HG02981 (cell line): Measurements from ENCODE around the gene KCTD17.

Source experiments
- ATAC-seq: cut with Tn5 transposase; IDR thresholded peaks from one replicate; pipeline ENCODE4 v1.9.1; 2021; ENCODE audit warnings: mild to moderate bottlenecking, moderate library complexity; ENCODE audit not compliant: unreplicated experiment

The KCTD17 gene

DNA sequence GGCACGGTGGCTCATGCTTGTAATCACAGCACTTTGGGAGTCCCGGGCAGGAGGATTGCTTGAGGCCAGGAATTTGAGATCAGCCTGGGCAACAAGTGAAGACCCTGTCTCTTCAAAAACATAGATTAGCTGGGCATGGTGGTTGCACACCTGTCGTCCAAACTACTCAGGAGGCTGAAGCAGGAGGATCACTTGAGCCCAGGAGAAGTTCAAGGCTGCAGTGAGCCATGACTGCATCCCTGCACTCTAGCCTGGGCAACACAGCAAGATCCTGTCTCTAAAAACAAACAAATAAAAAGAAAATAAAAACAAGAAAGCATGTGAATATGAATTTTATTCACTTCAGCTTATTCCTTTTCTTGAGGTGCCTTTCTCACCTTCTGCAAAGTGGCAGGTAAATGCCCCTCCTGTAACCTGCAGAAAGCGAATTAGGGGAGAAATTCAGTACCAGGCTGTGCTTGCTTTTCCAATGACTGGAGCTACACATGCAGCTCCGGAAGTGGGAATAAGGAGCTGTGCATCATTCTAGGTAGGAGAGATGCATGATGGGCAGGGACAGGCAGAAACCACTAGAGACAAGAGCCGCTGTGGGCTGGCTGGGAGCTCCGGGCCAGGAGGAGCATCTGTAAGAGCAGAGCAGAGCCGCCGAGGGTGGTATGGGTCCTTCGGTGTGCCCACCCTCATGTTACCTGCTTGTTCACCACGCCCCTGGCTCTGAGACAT is 14.7 kb upstream of the KCTD17 start:
- ATAC-seq = no peak

DNA sequence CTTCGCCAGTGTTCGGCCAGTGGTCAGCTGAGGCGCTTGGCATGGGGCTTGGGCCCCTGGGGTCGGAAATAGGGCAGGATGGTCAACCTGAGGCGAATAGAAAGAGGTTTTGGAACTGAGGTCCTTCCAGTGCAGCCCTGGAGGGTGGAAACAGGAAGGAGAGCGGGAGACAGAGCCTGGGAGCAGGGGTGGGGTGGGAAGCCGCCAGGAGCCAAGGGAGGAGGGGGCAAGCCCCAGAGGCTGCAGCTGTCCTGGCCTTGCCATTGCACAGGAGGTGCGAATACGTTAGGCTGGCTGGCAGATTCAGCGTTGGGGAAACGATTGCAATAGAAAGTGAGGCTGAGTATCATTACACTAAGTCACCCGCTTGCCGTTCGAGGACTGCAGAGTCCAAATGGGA is 13.9 kb upstream of the KCTD17 start:
- no peak for ATAC-seq

DNA sequence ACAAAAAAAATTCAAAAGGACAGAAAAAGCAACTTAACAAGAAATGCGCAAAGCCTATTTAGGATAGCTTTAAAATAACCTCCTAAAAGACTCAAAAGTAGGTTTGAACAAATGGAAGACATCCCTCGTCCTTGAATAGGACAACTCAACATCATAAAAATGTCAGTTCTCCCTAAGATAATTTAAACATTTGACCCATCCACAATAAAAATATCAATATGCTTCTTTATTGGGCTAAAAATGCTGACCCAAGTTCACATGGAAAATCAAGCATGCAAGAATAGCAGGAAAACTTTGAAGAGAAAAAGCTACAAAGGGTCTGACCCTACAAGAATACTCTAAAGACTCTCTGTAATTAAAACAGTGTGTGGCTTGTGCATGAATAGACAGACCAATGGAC is 12.1 kb upstream of the KCTD17 start:
- no peak for ATAC-seq

DNA sequence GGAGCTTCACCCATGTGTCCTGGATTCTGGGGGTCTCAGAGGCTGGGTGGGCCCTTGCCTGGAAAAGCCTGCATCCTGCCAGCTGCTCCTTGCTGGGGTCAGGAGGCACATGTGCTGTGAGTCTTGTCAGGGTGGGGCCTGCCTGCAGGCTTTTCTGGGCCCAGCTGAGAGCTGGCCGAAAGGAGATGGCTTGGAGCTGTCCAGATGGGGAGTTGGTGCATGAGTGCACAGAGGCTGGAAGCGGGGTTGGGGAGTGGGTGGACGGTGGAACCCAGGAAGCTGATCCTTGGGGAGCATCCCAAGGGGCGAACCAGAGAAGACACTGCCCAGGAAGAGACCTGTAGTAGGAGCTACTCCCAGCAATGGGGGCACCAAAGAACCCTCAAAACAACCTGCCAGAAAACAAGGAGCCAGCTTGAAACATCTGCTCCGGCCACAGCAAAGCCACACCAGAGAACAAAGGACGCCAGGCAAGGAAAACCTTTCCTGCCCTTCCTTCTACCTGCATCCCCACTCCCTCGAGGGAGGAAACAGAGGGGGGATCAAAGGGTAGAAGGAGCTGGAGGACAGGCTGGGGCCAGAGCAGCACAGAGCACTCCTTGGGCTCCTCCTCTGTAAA is 8.2 kb upstream of the KCTD17 start:
- no peak for ATAC-seq

DNA sequence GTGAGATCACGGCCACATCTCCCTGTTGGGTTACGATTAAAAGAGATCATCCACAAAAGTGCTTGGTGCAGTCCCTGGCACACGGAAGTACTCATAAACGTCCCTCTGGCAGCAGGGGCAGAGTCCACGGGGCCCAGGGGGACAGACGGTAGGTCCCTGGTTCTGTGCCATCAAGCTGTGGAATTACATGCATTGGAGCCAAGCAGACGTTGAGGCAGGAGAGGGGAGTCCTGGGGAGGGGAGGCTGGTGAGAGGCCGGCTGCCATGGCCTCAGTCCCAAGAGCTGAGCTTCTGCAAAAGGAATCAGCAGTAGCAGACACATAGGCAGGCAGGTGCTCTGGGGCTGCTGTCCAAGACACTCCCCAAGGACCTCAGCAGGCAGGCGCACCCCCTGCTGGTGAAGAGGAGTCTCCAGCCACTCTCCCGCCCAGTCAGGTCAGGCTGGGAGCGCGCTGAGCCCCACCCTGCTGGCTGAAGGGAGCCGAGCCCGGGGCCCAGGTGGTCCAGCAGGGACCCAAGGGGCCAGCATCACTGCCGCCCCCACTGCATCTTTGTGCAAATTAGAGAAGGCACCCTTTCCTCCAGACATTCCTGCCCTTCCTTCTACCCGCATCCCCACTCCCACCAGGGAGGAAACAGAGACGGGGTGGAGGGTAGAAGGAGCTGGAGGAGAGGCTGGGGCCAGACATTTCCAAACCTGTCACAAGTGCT is 7.6 kb upstream of the KCTD17 start:
- no peak for ATAC-seq

DNA sequence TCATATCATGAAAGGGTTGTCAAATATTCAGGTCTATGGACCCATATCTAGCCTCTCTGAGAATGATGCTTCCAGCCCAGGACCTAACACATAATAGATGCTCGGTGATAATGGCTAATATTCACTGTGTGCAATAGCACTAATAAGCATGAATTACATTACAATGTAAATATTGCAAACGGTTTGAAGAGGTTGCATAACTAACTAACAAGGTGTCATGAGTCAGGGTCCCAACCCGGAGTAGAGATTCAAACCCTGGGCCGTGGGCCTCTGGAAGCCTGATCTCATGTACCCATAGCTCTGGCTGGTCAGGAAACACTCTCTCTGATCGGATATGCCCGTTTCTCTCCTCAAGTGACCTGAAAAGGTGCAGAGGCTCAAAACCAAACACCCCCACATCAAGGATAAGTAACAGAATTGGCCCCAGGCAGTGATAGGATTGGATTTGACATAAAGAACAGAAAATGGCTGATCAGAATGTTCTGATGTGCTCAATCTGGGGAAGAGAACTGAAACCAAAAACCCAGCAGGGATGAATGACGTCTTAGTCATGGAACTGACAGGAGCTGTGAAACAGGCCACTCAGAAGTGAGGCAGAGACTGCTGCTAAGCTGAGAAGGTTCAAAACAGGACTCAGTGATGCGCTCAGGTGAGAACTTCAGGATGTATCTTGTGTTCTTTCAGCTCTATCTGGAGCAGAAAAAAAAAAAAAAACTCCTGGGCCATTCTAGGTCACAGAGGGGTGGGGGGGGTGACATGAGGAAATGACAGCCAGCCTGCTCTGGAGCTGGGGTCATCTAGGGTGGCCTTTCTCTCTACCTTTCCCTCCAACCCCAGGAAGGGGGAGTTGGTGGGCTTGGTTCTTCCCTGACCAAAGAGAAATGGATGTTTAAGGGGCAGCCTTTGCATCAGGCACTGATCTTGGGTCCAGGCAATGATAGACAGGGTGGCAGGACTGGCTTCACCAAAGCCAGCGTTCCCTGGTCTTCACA is 6.6 kb upstream of the KCTD17 start:
- no peak for ATAC-seq

DNA sequence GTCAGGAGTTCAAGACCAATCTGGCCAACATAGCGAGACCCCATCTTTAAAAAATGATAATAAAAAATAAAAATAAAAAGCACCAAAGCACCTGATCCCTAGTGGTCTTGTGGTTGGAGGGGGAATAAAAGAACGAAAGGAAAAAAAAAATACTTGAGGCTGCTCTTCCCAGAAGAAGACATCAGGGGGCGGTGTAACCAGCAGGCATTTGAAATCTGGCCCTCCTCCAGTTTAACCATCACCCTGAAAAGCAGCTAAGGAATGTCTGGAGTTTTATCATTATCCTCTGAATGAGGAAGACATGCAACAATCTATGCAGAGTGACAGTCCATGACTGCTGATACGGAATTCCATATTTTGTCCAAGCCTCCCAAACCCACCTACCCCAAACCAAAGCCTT is 5.6 kb upstream of the KCTD17 start:
- no peak for ATAC-seq

DNA sequence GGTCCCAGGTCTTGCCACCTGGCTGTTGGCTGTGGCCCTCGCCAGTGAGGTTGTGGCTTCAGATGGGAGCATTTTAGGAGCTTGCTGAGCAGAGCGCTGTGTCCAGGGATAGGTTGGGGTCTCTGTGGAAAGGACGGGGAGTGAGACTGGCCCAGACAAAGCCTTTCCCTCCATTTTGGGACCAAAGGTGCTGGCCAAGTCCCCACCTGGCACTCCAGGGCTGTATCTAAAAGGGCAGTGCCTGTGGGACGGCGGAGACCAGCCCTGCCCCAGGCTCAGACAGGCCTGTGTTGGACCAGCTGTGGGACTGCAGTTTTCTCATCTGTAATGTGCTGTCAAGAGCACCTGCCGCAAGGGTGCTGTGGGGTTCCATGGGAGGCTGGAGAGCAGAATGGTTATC is 5.0 kb upstream of the KCTD17 start:
- ATAC-seq = no peak

DNA sequence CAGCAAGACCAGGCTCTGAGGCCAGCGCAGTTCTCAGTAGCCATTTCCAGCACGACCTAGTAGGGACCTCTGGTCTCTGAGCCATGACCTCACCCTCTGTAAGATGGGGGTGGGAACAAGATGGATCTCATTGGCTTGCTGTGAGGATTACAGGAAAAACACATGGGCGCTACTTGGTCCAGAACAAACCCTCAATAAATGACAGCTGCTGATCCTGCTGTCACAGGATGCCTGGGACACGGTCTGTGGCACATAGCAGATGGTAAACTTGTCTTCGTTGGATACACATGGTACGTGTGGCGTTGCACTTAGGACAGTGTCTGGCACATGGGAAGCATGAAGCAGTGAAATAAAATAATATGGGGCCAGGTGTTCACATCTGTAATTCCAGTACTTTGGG is 4.5 kb upstream of the KCTD17 start:
- ATAC-seq = no peak

DNA sequence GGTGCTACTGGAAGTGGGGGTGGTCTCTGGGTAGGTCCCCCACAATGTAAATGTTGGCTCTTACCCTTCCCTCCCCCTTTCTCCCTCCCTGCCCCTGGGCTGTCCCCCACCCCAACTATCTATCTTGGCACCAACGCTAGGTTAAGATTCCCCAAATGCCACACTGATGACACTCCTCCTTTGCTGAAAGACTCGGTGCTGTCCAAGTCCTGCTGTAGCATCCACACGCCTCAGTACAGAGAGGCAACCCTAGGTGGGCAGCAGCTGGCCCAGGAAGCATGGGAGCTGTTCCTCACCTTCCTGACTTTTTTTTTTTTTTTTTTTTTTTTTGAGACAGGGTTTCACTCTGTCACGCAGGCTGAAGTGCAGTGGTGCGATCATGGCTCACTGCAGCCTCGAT is 3.4 kb upstream of the KCTD17 start:
- ATAC-seq = no peak

DNA sequence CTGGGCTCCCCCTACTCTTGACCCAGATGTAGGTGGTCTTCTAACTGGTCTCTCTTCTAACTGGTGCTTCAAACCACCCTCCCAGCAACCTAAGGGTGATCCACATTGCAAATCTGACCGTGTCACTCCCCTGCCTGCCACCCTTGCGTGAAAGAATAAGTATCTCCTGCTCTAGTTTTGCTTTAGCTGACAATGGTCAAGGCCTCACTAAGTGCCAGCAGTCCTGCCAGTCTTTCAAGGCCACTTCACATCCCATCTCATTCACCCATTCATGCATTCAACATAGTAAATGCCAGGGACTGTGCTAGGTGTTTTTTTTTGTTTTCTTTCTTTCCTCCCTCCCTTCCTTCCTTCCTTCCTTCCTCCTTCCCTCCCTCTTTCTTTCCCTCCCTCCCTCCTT is 2.3 kb upstream of the KCTD17 start:
- no peak for ATAC-seq

DNA sequence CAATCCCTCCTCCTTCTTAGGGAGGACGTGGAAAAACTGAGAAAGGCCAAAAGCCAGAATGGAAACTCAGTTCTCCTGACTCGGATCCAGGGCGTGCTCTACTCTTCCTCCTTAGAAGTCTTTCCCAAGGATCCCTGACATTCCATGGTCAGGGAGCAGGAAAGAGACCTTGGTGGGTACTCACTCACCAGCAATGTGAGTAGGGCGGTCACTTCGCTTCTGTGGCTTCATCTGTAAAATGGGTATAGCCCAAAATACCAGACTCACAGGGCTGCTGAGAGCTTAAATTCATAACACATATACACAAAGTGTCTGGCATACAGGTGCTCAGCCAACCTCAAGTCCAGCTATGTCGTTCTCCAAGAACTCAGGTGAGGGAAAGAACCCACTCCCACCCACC is 629 bp upstream of the KCTD17 start:
- no peak for ATAC-seq

DNA sequence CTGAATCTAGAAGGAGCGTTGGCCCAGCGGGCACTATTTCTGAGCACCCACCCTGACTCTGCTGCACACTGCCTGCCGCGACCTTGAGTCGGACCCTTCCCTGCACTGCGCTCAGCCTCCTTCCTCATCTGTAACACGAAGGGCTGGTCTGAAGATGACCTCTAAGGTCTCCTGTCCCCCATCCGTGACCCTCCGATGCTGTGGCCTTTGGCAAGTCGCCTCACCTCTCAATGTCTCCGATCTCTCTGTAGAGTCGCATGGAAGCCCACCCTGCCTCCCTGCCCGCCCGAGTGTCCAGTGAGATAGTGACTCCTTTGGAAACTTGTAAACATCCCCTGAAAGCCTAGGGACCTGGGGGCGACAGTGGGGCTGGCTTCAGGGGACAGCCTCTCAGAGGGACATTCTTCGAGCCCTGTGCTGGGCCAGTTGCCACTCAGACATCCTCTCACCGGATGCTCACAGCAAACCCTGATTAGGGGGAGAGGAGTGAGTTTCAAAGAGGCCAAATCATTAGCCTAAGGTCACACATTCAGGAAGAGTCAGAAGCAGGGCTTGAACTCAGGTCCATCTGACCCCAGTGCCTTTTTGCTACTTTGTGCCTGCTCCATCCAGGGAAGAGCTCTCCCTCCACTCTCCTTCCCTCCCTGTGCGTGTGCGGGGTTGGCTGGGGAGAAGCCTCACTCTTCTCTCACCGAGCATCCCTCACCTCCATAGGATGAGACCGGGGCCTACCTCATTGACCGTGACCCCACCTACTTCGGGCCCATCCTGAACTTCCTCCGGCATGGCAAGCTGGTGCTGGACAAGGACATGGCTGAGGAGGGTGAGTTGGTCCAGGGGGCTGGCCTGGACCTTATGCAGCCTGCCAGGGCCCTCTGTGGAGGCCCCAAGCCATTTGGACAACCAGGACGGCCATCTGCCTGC is 1.1 kb downstream of the KCTD17 start:
- ATAC-seq = no peak

DNA sequence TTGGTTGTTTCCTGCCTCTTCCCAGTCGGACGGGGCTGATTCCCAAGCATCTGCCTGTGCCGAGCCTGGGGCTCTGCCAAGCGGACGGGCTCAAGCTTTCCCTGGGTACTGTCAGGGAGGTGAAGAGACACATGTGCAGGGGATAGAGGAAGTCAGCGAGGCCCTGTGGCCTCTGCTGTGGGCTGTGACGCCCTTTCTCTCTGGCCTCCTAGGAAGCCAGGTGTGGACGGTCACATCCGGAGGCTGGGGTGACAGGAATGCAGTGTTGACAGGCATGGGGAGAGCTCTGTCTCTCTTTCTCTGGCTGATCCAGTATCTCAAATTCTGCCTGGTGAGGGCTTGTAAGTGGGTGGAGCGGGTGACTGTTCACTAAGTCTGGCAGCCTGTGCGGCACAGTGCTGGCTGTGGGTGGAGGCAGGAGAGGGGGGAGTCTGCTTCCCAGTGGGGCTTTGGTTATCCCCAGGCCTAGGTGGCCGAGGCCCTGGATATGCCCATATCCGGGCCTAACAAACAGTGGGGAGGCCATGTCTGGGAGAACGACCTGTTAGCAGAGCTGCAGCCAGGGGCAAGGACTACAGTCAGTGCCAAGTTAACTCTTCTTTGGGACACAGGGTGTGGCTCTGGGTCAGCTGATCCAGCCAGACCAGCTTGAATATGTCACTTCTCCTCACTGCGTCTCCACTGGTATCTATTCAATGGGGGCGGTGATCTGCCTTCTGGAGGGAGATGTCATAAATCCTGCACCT is 1.9 kb downstream of the KCTD17 start:
- no peak for ATAC-seq

DNA sequence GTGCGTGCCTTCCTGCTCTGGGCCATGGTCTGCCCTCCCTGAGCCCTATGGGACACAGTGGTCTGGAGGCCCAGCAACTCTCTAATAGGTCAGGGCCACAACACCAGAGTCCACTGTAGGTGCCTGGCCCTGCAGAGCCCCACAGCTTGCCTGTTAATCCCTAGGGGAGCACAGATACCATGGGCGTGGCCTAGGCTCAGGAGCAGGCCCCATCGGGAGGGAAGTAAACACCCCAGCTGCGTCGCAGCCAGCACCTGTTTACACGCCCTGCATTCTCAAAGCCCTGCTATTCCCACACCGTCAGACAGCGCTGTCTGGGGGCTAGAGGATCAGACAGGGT is 2.5 kb downstream of the KCTD17 start:
- ATAC-seq = no peak

DNA sequence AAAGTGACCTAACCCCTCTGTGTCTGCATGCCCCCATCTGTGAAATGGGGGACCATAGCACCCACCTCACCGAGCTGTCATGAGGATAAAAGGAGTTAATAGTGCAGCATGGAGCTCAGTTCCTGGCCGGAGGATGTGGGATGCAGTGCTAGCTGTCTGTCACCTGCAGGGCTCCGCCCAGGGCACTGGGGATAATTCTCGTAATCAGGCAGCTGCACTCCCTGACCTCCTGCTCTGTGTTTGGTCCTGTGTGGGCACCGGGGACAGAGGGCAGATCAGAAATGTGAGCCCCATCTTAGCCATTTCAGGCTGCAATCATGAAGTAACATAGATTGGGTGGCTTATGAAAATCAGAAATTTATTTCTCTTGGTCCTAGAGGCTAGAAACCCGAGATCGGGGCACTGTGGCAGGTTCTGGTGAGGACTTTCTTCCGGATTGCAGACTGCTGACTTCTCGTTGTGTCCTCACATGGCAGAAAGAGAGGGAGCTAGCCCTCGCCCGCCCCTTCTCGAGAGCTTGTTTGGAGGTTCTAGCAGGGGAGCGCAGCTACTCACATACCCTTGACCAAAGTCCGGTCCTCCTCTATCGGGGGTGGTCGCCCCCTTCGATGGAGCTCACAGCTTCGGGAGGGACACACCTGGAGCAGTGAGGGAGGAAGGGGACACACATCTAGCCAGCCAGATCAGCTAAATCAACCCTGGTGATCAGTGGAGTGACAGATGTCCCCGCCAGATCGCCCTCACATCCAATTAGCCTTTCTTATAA is 3.2 kb downstream of the KCTD17 start:
- no peak for ATAC-seq

DNA sequence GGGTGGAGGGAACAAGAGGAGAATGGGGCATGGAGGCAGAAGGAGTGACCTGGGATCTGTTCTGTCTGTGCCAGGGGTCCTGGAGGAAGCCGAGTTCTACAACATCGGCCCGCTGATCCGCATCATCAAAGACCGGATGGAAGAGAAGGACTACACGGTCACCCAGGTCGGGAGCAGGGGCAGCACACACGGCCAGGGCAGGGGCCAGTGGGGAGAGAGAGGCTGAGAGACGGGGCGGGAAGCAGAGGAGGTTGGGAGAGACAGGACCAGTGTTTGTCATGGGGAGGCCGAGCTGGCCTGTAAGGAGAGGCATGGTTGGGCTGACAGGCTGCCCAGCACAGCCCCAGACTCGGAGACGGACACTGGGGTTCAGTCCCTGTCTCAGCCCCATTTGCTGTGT is 4.7 kb downstream of the KCTD17 start:
- ATAC-seq = no peak

DNA sequence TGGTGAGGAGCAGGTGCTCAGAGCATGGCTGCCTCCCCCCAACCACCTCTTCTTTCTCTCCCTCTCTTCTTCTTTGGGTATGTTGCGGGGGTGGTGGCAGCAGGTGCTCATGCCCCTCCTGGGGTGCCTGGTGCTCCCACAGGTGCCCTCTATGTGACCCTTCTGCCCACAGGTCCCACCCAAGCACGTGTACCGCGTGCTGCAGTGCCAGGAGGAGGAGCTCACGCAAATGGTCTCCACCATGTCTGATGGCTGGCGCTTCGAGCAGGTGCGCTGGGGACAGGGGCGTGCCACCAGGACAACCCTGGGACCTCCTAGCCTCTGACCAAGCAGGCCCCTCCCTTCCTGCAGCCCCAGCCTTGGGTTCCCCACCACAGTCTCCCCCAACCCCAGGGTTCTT is 5.7 kb downstream of the KCTD17 start:
- ATAC-seq = no peak
